ENCODE results near the gene RPL15.

DNA sequence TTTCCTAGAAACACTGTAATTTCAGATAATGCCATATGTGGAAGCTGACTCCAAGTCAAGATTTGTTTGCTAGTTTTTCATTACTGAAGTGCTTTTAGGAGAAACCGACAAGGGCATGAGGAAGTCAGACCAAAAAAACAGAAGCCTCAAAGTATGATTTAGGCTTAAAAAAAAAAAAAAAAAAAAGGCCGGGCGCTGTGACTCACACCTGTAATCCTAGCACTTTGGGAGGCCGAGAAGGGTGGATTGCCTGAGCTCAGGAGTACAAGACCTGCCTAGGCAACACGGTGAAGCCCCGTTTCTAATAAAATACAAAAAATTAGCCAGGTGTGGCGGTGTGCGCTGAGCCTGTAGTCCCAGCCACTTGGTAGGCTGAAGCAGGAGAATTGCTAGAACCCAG, 11.6 kb downstream of the RPL15 start:
- TF ChIP-seq, protein P1, sequence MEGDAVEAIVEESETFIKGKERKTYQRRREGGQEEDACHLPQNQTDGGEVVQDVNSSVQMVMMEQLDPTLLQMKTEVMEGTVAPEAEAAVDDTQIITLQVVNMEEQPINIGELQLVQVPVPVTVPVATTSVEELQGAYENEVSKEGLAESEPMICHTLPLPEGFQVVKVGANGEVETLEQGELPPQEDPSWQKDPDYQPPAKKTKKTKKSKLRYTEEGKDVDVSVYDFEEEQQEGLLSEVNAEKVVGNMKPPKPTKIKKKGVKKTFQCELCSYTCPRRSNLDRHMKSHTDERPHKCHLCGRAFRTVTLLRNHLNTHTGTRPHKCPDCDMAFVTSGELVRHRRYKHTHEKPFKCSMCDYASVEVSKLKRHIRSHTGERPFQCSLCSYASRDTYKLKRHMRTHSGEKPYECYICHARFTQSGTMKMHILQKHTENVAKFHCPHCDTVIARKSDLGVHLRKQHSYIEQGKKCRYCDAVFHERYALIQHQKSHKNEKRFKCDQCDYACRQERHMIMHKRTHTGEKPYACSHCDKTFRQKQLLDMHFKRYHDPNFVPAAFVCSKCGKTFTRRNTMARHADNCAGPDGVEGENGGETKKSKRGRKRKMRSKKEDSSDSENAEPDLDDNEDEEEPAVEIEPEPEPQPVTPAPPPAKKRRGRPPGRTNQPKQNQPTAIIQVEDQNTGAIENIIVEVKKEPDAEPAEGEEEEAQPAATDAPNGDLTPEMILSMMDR (IDR thresholded peaks at IDR 0.05; ENCODE audit: insufficient read depth, low read length, poor library complexity, severe bottlenecking) = no peak
- TF ChIP-seq EZH2phosphoT487 (conservative IDR thresholded peaks at IDR 0.05; ENCODE audit: low read length) = no peak

All from SU-DHL-6 (cell line).